ENCODE results near the gene COL24A1.

DNA sequence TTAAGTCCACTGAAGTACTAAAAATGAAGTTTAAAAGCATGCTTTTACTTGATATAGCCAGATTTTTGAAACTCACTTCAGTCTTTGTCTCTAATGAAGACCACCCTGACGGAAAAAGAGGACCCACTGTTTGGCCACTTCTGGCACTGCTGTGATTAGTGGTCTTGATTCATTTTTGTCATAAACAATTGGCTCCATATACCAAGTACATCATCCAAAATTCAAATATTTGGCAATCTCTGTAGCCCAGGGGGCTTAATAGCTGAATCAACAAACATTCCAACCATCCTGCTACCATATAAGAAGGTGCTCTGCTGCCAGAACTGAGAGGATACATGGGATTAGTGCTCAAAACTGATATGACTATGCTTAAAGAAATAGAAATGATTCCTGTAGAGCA, 156.0 kb downstream of the COL24A1 start:
- TF ChIP-seq, protein P1, sequence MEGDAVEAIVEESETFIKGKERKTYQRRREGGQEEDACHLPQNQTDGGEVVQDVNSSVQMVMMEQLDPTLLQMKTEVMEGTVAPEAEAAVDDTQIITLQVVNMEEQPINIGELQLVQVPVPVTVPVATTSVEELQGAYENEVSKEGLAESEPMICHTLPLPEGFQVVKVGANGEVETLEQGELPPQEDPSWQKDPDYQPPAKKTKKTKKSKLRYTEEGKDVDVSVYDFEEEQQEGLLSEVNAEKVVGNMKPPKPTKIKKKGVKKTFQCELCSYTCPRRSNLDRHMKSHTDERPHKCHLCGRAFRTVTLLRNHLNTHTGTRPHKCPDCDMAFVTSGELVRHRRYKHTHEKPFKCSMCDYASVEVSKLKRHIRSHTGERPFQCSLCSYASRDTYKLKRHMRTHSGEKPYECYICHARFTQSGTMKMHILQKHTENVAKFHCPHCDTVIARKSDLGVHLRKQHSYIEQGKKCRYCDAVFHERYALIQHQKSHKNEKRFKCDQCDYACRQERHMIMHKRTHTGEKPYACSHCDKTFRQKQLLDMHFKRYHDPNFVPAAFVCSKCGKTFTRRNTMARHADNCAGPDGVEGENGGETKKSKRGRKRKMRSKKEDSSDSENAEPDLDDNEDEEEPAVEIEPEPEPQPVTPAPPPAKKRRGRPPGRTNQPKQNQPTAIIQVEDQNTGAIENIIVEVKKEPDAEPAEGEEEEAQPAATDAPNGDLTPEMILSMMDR (IDR thresholded peaks at IDR 0.05 in 2 of 3, conservative IDR thresholded peaks at IDR 0.05 in 1 of 3; ENCODE audit: borderline replicate concordance in 1 of 3, insufficient read depth in 1 of 3, low read depth in 2 of 3, low read length in 2 of 3): no peak
- no peak for TF ChIP-seq POLR2AphosphoS5 (IDR thresholded peaks at IDR 0.05; ENCODE audit: low read depth, low read length)
- no peak for TF ChIP-seq FOSL1 (IDR thresholded peaks at IDR 0.05; ENCODE audit: low read depth)
- no peak for TF ChIP-seq POLR2A (IDR thresholded peaks at IDR 0.05; ENCODE audit: borderline replicate concordance, extremely low read depth, insufficient read depth, insufficient read length)
- TF ChIP-seq ELF1 (IDR thresholded peaks at IDR 0.05; ENCODE audit: borderline replicate concordance, low read depth): no peak
- no peak for TF ChIP-seq EZH2 (IDR thresholded peaks at IDR 0.05)

Measured in HCT116 (cell line).